DOHH2 (cell line): Measurements from ENCODE around the gene FSTL4.

Experiments used
- CTCF ChIP-seq: fragments of 200-600 bp; sonication (generic); IDR thresholded peaks from one replicate; pipeline ENCODE4 v1.5.1; 2014; ENCODE audit warnings: antibody characterized with exemption, mild to moderate bottlenecking, low read depth, low read length; ENCODE audit not compliant: poor library complexity, severe bottlenecking
- EZH2phosphoT487 ChIP-seq: fragments of 200-600 bp; sonication (generic); IDR thresholded peaks from 2 replicates; pipeline ENCODE4 v1.6.1; 2017; ENCODE audit warnings: borderline replicate concordance, mild to moderate bottlenecking, antibody characterized with exemption, low read length, moderate library complexity, mixed read lengths

DNA sequence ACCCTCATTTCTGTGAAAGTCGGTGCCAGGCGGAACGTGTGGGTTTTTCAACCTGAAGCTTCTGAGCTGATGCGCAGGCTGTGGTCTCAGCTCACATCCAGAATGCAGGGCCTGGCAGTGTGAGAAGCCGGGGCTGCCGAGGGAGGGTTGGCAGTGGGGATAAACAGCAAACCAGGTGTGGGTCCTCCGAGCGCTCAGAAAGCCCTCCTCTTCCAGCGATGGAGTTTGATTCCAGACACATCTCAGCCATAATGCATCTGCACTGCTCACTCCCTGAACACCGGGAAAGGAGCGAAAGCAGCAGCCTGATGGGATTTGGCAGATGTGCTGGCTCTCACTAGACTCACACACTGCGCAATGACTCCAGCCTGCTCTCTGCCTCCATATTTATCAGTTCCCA, 280.4 kb downstream of the FSTL4 start:
- no peak for TF ChIP-seq CTCF
- TF ChIP-seq EZH2phosphoT487: no peak
